HL-60 (cell line): Measurements from ENCODE around the gene RASSF9.

ENCODE experiments used
- DNase-seq, 2 experiments: peaks; one replicate each; pipeline ENCODE4 v3.0.0-alpha.2; 2010 to 2020; ENCODE audit warnings: low read depth in 1 of 2, low spot score in 1 of 2
- H3K27ac ChIP-seq: fragments of 250-450 bp; sonication (Bioruptor Pico); replicated peaks from 2 replicates; pipeline ENCODE4 v1.5.1; 2020; ENCODE audit warnings: mild to moderate bottlenecking, moderate library complexity
- H3K27me3 ChIP-seq: fragments of 250-450 bp; sonication (Bioruptor Pico); 2 replicates; pipeline ENCODE4 v1.5.1; 2021; ENCODE audit warnings: mild to moderate bottlenecking, moderate library complexity; ENCODE audit not compliant: insufficient read depth, poor library complexity, severe bottlenecking
- H3K4me3 ChIP-seq: replicated peaks from 2 replicates; pipeline ENCODE4 v1.5.1; 2011; ENCODE audit warnings: mild to moderate bottlenecking, control low read depth, low read length; ENCODE audit not compliant: insufficient read depth
- CTCF ChIP-seq: IDR thresholded peaks from one replicate; pipeline ENCODE4 v1.5.1; 2011; ENCODE audit warnings: low read length, control low read depth, inconsistent platforms; ENCODE audit not compliant: insufficient read depth
- GABPA ChIP-seq: IDR thresholded peaks from 2 replicates; pipeline ENCODE4 v1.6.1; 2012; ENCODE audit warnings: low read depth
- POLR2AphosphoS5 ChIP-seq: IDR thresholded peaks from 2 replicates; pipeline ENCODE4 v1.6.1; 2012; ENCODE audit warnings: low read depth
- REST ChIP-seq: IDR thresholded peaks from 2 replicates; pipeline ENCODE4 v1.6.1; 2012; ENCODE audit warnings: low read depth; ENCODE audit not compliant: insufficient replicate concordance
- SPI1 ChIP-seq: IDR thresholded peaks from 2 replicates; pipeline ENCODE4 v1.6.1; 2012; ENCODE audit warnings: low read depth, mild to moderate bottlenecking, borderline replicate concordance

Gene RASSF9

DNA sequence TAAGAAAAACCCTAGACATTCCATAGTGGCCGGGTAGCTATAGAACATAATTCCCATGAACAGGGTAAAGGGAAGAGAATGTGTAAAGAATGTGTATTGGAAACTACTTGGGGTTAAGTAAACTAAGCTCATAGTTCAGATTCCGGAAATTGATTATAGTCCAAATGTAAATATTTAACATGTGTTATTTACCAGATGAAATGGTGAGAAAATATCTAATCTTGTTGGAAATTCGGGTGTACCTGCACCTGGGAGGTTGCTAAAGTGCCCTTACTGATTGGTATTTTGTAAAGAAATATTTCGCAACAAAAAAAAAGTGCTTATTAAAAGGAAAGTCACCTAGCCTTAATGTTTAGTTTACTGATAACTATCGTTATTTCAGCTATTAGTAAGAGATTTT lies 14.4 kb downstream of the RASSF9 start:
- no peak for DNase-seq
- no peak overlapping the region for H3K4me3 ChIP-seq
- H3K27me3 ChIP-seq: no peaks in the 10 kb centered on the region
- H3K27ac ChIP-seq: no peak overlapping the region
- TF ChIP-seq CTCF: no peak
- TF ChIP-seq POLR2AphosphoS5: no peak
- no peak for TF ChIP-seq SPI1
- TF ChIP-seq GABPA: no peak
- TF ChIP-seq REST: no peak

DNA sequence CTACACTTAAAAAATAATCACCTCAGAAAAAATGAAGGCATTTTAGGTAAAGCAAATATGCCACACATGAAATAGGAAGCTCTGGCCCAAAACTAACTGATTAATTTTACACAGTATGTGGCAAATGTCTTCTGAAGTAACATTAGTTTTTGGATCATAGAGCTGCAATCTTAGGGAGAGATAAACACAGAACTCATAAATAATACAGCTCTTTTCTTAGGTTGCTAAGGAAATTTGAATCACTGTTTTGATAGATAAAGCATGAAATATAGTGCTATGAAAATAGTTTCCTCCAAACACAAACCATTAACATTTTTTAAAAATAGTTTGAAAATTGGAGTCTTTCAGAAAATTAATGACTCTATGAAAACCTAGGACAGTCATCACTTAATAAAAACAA lies 15.0 kb downstream of the RASSF9 start:
- no peak for TF ChIP-seq CTCF
- no peak for TF ChIP-seq REST
- TF ChIP-seq GABPA: no peak
- no peak overlapping the region for H3K4me3 ChIP-seq
- no peak for DNase-seq
- H3K27ac ChIP-seq: no peak overlapping the region
- no peaks in the 10 kb centered on the region for H3K27me3 ChIP-seq

- H3K27me3 ChIP-seq: no peaks in the 10 kb centered on the region
- no peak for DNase-seq
- TF ChIP-seq GABPA (no peak), REST (no peak), POLR2AphosphoS5 (no peak), SPI1 (no peak), CTCF (no peak)
- H3K4me3 ChIP-seq: no peak overlapping the region
- H3K27ac ChIP-seq: no peak overlapping the region
Observed at GRCh38 chr12:85820101-85820500, 16.1 kb downstream of the RASSF9 start.
